Ammon's horn (tissue), 1 donor: Measurements from ENCODE around the gene SPRED2.
A peak's percentile ranks its signal among the peaks of the same experiment; 100 is the strongest.
"Not testable (repeated sequence)": the region's sequence is repeated elsewhere in the genome, so short reads cannot be mapped to it uniquely, and the experiment has no call there.

Experiments used
- DNase-seq: peaks from one replicate; pipeline ENCODE4 v3.0.0-alpha.2; 2016; ENCODE audit warnings: low spot score

The SPRED2 gene

DNA sequence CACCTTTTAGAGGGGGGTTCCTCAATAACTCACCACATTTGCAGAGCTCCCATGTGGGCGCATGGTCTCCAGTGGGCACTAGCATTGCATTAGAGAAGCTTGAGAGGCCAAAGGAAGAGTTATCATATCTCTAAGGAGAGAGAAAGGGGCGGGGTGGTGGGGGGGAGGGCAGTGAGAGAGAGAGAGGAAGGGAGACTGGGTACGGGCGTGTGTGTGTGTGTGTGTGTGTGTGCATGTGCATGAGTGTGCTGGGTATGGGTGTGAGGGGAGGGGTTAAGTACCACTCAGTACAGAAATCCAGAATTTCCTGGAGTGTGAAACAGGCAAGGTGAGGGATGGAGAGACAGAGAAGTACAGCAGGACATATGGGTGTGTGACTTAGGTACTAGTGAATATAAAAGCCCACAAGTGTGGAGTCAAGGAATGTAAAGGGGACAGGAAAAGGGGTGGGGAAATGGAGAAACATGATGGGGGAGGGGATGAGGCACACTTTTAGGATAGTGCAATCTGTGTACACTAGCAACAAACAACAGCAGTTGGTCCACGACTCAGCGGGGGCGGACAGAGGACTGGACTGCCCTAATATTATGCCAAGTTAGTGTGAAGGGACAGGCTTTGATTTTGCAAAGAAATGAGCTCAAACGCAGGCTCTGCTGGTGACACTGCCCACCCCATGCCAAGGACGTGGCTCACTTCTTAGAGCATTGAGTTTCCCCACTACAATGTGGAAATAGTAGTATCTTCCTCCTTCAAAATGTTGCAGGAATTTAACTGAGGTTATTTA lies 91.3 kb downstream of the SPRED2 start:
- no peak for DNase-seq

- no peak for DNase-seq
Observed at GRCh38 chr2:65339648-65340047, 92.8 kb downstream of the SPRED2 start.

GRCh38 chr2:65338830-65339495 lies 93.4 kb downstream of the SPRED2 start:
- DNase-seq = not testable (repeated sequence)

DNA sequence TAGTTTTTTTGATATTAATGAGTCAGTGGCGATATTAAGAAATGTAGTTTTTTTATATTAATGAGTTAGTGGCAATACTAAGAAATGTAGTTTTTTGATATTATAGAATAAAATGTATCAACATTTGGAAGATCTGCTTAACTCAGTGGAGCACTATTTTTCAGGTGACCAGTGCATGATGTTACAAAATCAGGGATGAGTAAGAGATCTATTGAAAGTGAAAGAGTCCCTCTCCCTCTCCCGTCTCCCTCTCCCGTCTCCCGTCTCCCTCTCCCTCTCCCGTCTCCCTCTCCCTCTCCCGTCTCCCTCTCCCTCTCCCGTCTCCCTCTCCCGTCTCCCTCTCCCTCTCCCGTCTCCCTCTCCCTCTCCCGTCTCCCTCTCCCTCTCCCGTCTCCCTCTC lies 94.5 kb downstream of the SPRED2 start:
- DNase-seq = not testable (repeated sequence)

- no peak for DNase-seq
Observed at GRCh38 chr2:65334714-65335113, 97.7 kb downstream of the SPRED2 start.

DNA sequence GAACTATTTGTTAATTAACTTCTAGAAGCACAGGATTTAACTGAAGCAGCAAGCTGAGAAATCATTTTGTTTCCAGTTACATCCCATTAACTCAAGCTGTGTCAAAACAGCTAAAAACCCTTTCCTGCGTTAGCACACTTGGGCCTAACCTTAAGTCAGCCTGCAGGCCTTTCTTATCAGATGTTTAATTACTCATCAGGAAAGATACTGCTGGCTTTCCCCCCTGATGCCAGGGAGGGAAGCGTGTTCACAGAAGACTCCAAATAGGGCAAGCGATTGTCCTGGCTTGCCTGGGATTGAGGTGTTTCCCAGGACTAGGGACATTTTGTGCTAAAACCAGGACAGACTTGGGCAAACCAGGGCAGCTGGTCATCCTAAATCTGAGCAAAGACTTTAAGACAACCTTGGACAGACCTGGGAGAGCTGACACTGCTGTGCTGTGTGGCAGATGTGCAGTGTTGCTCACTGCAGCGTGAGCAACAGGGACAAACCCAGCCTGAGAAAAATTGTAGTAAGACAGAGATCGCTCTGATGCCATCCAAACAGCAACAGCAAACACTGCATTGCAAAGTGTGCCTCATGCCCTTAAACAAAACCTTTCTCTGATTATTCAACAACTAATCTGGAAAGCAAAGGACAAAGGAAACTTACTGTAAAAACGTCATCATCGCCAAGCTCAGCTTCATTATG lies 100.9 kb downstream of the SPRED2 start:
- no peak for DNase-seq

DNA sequence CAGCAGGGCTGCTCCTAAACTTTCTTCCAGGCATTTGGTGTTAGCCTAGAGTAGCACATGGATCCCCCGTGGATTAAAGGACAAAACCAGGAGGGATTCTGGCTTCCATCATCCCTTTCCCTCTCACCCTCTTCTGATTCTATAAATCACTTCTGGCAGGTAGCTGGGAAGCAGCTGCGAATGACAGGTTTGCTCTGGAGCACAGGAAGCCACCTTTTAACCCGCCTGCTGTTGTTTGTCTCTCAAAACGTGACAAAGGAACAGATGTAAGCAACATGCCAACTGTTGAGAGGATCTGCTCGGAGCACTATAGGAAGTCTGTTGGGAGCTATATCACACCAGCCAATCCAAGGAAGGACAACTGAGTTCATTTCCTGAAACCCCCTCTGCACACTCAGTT lies 102.9 kb downstream of the SPRED2 start:
- no peak for DNase-seq

DNA sequence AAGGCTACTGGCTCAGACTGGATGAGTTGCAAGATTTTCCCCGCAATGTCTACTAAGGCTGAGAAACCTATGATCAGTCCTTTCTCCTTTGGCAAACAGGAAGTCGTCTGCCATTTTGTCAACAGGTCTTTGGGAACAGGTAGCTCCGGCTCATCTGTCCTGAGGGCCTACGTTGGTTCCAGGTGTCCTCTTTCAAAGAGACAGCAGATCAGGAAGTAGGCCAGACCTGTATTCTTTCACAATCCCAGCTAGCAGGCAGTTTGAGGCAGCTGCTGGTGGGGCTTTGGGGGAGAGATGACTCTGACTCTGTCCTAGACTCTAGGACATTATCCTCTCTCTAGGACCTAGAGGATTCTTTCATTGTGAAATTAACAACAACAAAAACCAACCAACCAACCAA lies 106.1 kb downstream of the SPRED2 start:
- no peak for DNase-seq

GRCh38 chr2:65325066-65325465 lies 107.3 kb downstream of the SPRED2 start:
- no peak for DNase-seq

DNA sequence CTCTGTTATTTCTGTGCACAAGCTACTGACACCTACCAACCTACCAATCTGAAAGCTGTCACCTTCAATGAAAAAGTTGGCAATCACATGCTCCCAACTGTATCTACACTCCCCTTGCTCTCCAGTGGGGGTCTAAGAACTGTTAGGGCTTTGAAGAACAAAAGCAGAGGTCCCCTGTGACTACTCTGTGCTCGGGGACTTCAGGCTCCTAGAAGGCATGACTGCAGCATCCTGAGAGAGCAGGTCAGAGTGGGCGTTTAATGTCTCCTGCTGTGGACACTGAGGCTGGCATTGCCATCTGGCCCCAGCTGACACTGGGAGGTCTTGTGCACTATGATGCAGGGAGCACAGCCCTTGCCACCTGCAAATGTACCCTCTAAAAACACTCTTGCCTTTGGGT lies 111.5 kb downstream of the SPRED2 start:
- DNase-seq = no peak

DNA sequence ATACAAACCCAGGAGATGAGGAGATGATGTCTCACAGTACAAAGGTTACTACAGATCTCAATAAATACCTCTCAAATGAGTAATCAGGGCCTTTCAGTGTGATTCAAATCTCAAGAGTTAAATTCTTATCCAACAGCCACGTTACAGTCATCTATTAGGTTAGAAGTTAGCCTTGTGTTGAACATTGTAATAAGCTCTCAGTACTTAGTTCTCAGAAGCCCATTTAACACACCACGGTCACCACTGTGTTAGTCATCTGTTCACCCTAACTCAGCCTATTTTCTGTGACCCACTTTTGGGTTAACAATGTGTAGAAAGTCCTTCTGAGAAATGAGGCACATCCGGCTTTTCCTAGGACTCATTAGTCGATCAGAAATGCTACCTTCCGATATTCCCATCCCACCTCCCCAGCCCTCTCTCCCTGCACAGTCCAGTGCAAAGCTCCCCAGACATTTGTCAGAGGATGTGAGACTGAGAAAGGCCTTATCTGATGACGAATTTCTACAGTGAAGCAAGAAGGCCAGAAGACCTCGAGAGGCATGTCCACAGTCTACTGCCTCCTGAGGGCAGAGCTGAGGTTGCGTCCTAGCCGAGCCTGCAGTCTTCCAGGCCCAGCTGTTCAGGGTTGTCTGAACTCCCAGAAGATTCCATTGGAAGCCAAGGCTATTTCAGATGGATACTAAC lies 112.2 kb downstream of the SPRED2 start:
- DNase-seq = no peak

DNA sequence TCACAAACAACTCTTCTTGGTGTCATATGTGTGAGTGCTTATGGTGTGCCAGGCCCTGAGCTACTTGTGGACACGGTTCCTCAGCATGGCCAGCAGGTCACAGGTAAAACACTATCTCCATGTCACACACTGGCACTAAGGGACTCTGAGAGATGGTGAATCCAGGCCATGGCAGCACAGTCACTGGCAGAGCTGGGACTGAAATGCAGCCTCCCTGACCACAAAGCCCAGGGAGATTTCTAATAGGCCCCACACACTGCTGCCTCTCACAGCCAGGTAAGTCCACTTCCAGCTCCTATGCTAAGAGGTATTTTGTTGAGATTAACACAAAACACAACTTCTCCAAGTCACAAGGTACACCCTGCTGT lies 112.7 kb downstream of the SPRED2 start:
- no peak for DNase-seq

- DNase-seq = no peak
Observed at GRCh38 chr2:65319072-65319673, 113.2 kb downstream of the SPRED2 start.

DNA sequence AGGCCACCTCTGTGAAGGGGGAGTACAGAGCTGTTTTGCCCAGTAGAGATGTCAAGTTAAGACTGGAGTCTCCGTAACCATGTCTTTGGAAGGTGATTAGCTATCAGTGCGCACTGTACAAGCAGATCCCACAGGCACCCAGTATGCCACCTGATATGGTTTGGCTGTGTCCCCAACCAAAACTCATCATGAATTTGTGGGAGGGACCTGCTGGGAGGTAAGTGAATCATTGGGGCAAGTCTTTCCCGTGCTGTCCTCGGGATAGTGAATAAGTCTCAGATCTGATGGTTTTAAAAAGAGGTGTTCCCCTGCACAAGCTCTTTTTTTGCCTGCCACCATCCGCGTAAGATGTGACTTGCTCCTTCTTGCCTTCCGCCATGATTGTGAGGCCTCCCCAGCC lies 114.6 kb downstream of the SPRED2 start:
- no peak for DNase-seq

DNA sequence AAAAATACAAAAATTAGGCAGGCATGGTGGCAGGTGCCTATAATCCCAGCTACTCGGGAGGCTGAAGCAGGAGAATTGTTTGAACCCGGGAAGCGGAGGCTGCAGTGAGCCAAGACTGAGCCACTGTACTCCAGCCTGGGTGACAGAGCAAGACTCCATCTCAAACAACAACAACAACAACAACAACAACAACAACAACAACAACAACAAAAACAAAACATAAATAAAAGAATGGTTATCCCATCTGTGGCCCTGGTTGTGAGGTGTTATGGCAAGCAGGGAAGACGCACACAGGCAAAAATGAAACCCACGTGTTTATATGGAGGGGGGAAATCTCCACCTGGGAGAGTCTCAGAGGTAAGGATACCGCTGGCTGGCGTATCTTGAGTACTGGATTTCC lies 115.0 kb downstream of the SPRED2 start:
- not testable (repeated sequence) for DNase-seq

DNA sequence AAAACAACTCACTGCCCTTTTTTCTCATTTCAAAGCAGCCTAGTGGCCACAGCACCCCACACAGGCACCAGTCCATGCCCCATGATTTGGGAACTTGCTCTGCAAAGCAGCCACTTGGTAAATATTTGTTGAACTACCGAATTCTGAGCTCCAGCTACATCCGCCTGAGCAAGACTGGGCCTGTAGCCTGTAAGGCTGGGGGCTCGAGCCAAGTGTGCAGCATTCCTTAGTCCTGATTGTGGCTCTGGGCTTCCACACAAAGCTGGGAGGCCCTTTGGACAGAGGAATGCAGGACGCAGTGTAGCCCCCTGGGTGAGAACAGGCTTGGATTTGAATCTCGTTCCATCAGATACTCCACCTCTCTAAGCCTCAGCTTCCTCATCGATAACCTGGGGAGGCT lies 116.3 kb downstream of the SPRED2 start:
- DNase-seq = peak; percentile 43

GRCh38 chr2:65314801-65315441 lies 117.5 kb downstream of the SPRED2 start:
- no peak for DNase-seq

- no peak for DNase-seq
Observed at GRCh38 chr2:65313954-65314256, 118.5 kb downstream of the SPRED2 start.

DNA sequence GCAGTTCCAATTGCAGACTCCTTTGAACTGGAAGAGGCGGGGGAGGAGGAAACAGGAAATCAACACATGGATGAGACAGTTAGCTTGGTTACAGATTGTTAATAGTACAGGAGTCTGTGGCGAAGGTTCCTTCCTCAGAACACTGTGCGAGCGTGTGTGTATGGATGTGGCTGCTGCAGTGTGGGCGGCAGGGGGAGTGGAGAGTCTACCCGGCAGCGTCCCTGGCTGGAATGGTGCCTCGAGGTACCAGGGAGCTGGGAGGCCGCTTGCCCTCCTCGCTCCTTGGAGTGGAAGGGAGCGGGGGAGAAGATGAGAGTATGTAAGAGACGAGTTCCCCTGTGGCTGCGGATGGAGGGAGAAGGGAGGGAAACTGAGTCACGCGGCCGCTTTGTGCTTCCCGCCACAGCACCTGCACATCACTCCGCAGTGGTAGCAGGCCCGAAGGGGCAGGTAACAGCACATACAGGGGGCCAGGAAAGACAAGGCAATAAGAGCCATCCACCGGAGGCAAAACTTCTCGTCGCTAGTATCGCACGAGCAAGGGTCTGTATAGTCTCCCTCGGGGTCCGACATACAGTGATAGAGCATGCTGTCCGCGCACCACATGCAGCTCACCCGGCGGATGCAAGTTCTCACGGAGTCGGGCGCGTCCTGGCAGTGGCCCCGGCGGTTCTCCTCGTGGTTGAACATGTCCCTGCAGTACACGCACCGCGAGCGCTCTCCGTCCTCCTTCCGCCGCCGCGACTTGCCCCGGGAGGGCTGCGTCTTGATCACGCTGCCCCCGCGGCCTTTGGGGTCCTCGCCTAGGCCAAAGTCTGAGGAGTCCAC lies 119.1 kb downstream of the SPRED2 start:
- peak; percentile 23 for DNase-seq

GRCh38 chr2:65311596-65311995 lies 120.8 kb downstream of the SPRED2 start:
- DNase-seq = no peak

DNA sequence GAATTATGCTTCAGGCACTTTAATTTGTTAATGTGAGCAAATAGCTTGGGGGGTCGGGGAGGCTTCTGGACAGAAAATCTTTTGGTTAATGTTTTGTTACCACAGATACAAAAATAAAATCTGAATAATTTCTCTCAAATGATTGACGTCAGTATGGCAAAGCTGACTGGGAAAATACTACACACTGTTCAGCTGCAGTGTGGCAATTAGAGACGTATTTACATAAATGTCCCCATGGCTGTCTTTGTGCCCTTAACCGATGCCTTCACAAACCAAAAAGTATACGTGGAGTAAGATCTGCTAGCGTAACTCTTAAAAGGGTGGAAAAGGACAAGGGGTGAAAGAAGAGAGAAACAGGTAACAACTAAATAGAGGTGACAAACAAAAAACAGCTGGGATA lies 121.3 kb downstream of the SPRED2 start:
- no peak for DNase-seq
